C4-2B (cell line): ENCODE measurements around the gene CHKA.

Experiments
- H3K27ac ChIP-seq: fragments of 450-650 bp; 2 replicates; pipeline ENCODE4 v1.5.1; 2017
- CTCF ChIP-seq: fragments of 450-650 bp; conservative IDR thresholded peaks from 2 replicates; pipeline ENCODE4 v1.5.1; 2017; ENCODE audit warnings: mild to moderate bottlenecking
- ZFX ChIP-seq: fragments of 450-650 bp; IDR thresholded peaks from 2 replicates; pipeline ENCODE4 v1.6.1; 2017

The CHKA gene

DNA sequence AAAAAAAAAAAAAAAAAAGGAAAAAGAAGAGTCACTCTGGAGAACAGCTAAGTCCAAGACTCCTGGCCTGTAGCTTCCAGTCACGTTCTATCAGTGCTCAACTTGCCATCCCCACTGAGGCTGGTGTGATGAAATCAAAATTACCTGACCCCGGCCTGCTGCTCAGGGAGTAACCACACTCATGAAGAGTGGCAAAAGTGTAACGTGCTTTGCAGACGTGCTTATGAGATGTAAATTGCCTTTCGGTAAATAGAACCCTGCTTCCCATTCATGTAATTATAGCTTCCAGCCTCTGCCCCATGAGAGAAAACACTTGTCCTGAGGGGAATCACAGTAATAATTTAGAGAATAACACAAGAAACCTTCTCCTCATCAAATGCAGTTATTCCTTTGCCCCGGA lies 28.2 kb upstream of the CHKA start:
- TF ChIP-seq ZFX: no peak
- no peak for TF ChIP-seq CTCF
- H3K27ac ChIP-seq: no peak overlapping the region

DNA sequence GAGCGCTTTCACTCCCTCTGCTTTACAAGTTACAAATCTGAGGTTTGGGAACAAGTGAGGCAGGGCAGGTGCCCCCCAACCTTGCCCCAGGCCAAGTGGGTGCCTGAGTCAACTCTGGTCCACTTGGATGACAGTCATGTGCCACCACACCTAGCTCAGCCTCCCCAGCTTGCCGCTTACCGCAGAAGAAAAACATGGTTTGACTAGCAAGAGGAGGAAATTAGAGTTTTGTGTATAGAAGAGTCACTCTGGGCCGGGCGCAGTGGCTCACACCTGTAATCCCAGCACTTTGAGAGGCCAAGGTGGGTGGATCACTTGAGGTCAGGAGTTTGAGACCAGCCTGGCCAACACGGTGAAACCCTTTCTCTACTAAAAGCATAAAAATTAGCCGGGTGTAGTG lies 27.7 kb upstream of the CHKA start:
- no peak overlapping the region; the same call in 1 of the 2 replicates for H3K27ac ChIP-seq
- TF ChIP-seq CTCF: no peak
- no peak for TF ChIP-seq ZFX

DNA sequence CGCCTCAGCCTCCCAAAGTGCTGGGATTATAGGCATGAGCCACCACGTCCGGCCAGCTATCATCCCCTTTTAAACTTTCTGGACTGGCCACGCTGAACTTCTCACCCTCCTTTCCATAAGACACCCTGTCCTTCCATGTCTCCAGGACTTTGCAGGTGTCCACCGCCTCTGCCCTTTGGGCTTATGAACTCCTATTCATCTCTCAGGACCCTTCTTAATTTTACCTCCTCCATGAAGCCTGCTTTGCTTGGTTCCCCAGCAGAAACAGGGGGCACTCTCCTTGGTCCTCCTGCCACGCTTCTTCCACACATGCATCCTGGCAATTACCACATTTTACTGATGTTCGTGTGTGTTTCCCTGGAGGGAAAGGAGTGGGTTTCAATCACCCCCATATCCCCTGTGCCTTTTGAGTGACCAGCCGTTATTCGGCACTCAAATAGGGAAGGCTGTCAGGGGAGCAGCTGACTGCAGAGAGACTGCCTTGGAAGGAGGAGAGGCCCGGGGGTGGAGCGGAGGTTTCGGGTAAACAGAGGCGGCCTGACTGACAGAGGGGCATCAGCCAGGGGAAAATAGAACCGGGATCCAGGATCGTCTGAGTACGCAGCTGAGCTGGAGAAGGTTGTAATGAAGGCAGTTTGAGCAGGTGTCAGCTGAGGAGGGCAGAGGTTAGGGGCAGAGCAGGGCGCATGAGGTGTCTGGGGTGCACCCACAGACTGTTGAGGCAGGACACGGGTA lies 27.1 kb upstream of the CHKA start:
- H3K27ac ChIP-seq: peak overlapping the region; percentile 92
- TF ChIP-seq CTCF (no peak), ZFX (no peak)

GRCh38 chr11:68146704-68147474 lies 25.7 kb upstream of the CHKA start:
- TF ChIP-seq ZFX: no peak
- TF ChIP-seq CTCF: no peak
- H3K27ac ChIP-seq: peak overlapping the region; percentile 92

- peak overlapping the region; percentile 92 for H3K27ac ChIP-seq
- TF ChIP-seq CTCF (no peak), ZFX (no peak)
Observed at GRCh38 chr11:68146010-68146540, 24.9 kb upstream of the CHKA start.

- H3K27ac ChIP-seq: peak overlapping the region; percentile 92
Observed at GRCh38 chr11:68145120-68145866, 24.1 kb upstream of the CHKA start.

More at GRCh38 chr11:68145120-68145866, 24.1 kb upstream of the CHKA start:
- no peak for TF ChIP-seq CTCF
- no peak for TF ChIP-seq ZFX
